HCT116 (cell line): ENCODE data around the gene KAT5.

ENCODE experiments used
- EZH2 ChIP-seq: fragments of 200-600 bp; sonication (generic); IDR thresholded peaks from 2 replicates; pipeline ENCODE4 v1.6.1; 2017; ENCODE audit warnings: antibody characterized with exemption, mixed run types
- POLR2A ChIP-seq: IDR thresholded peaks from 2 replicates; pipeline ENCODE4 v1.7.0; 2011; ENCODE audit warnings: borderline replicate concordance; ENCODE audit not compliant: insufficient read depth, insufficient read length; ENCODE audit errors: extremely low read depth
- TCF7L2 ChIP-seq: IDR thresholded peaks from 2 replicates; pipeline ENCODE4 v1.7.0; 2011; ENCODE audit warnings: borderline replicate concordance, inconsistent platforms; ENCODE audit not compliant: insufficient read depth, insufficient read length; ENCODE audit errors: extremely low read depth
- TF ChIP-seq, protein P1 (sequence below), 3 experiments: fragments of 200-600 bp in 1 of 3; sonication (generic) in 1 of 3; IDR thresholded peaks in 2 of 3; conservative IDR thresholded peaks in 1 of 3; 2 replicates each; pipeline ENCODE4 v1.5.1; 2012 to 2017; ENCODE audit warnings: low read depth in 2 of 3, low read length in 2 of 3, antibody characterized with exemption in 1 of 3, borderline replicate concordance in 1 of 3, control low read depth in 1 of 3, mild to moderate bottlenecking in 1 of 3, mixed read lengths in 1 of 3, mixed run types in 1 of 3, moderate library complexity in 1 of 3; ENCODE audit not compliant: insufficient read depth in 1 of 3

DNA sequence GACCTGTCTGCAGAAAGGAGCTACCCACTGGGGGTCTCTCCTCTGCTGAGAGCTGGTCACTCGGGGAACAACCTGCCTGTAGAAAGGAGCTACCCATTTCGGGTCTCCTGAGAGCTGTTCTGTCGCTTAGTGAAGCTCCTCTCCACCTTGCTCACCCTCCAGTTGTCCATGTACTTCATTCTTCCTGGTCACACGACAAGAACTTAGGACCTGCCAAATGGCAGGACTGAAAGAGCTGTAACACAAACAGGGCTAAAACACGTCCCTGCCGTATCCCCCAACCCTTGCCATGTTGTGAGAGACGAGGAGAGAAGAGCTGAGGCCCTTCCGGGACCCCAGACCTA lies 32.6 kb downstream of the KAT5 start:
- TF ChIP-seq TCF7L2 = no peak
- TF ChIP-seq EZH2 = no peak
- TF ChIP-seq POLR2A = no peak
- TF ChIP-seq, protein P1, sequence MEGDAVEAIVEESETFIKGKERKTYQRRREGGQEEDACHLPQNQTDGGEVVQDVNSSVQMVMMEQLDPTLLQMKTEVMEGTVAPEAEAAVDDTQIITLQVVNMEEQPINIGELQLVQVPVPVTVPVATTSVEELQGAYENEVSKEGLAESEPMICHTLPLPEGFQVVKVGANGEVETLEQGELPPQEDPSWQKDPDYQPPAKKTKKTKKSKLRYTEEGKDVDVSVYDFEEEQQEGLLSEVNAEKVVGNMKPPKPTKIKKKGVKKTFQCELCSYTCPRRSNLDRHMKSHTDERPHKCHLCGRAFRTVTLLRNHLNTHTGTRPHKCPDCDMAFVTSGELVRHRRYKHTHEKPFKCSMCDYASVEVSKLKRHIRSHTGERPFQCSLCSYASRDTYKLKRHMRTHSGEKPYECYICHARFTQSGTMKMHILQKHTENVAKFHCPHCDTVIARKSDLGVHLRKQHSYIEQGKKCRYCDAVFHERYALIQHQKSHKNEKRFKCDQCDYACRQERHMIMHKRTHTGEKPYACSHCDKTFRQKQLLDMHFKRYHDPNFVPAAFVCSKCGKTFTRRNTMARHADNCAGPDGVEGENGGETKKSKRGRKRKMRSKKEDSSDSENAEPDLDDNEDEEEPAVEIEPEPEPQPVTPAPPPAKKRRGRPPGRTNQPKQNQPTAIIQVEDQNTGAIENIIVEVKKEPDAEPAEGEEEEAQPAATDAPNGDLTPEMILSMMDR (IDR thresholded peaks at IDR 0.05 in 2 of 3, conservative IDR thresholded peaks at IDR 0.05 in 1 of 3; ENCODE audit: borderline replicate concordance in 1 of 3, insufficient read depth in 1 of 3, low read depth in 2 of 3, low read length in 2 of 3) = no peak
